DMS53 (cell line): Measurements from ENCODE around the gene MYL6B.
A peak's percentile ranks its signal among the peaks of the same experiment; 100 is the strongest.

Experiments used
- DNase-seq: peaks from one replicate; lab custom pipeline; 2025; lab: John Stamatoyannopoulos, UW

MYL6B gene

GRCh38 chr12:56152132-56152755 lies at the start of gene MYL6B:
MYL6B (plus strand) TSS chr12:56152587; CDS start chr12:56153919, 1,332 bp downstream.
- peak; percentile 97 for DNase-seq

GRCh38 chr12:56102683-56103065 lies 49.7 kb upstream of the MYL6B start:
- DNase-seq: no peak

- DNase-seq: no peak
Measured at GRCh38 chr12:56103066-56103711, 49.2 kb upstream of the MYL6B start.

GRCh38 chr12:56103823-56104108 lies 48.6 kb upstream of the MYL6B start:
- DNase-seq: no peak

GRCh38 chr12:56104109-56104814 lies 48.1 kb upstream of the MYL6B start, which contains the start of gene PA2G4:
PA2G4 (plus strand) TSS chr12:56104559; CDS start chr12:56104738, 179 bp downstream.
- DNase-seq: peak; percentile 100

GRCh38 chr12:56104815-56105608 lies 47.4 kb upstream of the MYL6B start:
- DNase-seq: peak; percentile 60

- no peak for DNase-seq
Measured at GRCh38 chr12:56105609-56105902, 46.8 kb upstream of the MYL6B start.

GRCh38 chr12:56107242-56107641 lies 45.1 kb upstream of the MYL6B start:
- no peak for DNase-seq

- no peak for DNase-seq
Measured at GRCh38 chr12:56110571-56110970, 41.8 kb upstream of the MYL6B start.

GRCh38 chr12:56114084-56114483 lies 38.3 kb upstream of the MYL6B start:
- DNase-seq: no peak

GRCh38 chr12:56115329-56115728 lies 37.1 kb upstream of the MYL6B start:
- DNase-seq: peak; percentile 64

- peak; percentile 98 for DNase-seq
Measured at GRCh38 chr12:56116267-56117081, 35.9 kb upstream of the MYL6B start, which contains the start of gene RPL41. RPL41 (plus strand) TSS chr12:56116633.

- peak; percentile 50 for DNase-seq
Measured at GRCh38 chr12:56117082-56117706, 35.2 kb upstream of the MYL6B start.

- peak; percentile 100 for DNase-seq
Measured at GRCh38 chr12:56117778-56118687, 34.4 kb upstream of the MYL6B start, which contains the start of gene ZC3H10. ZC3H10 (plus strand) TSS chr12:56118266; CDS start chr12:56120563, 2,297 bp downstream.

- peak; percentile 57 for DNase-seq
Measured at GRCh38 chr12:56118688-56119357, 33.6 kb upstream of the MYL6B start.

- DNase-seq: peak; percentile 95
Measured at GRCh38 chr12:56119361-56119796, 33.0 kb upstream of the MYL6B start.

- no peak for DNase-seq
Measured at GRCh38 chr12:56120158-56120846, 32.1 kb upstream of the MYL6B start.

GRCh38 chr12:56121204-56121870 lies 31.1 kb upstream of the MYL6B start:
- DNase-seq: no peak
